ENCODE measurements around the gene DDIT4.
"Not testable (repeated sequence)": the region's sequence is repeated elsewhere in the genome, so short reads cannot be mapped to it uniquely, and the experiment has no call there.

Gene DDIT4

GRCh38 chr10:72295330-72295910, 21.7 kb downstream of the DDIT4 start:
- DNase-seq (ENCODE audit: low spot score), result no peak

DNA sequence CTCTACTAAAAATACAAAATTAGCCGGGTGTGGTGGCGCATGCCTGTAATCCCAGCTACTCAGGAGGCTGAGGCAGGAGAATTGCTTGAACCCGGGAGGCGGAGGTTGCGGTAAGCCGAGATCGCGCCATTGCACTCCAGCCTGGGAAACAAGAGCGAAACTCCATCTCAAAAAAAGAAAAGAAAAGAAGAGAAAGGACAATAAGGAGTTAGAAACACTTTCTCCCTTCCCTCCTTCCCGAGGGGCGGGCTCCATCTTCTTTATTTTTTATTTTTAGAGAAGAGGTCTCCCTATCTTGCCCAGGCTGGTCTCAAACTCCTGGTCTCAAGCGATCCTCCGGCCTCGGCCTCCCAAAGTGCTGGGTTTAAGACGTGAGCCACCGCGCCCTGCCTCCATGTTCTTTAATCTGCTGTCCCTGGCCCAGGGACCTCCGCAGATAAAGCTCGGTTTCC, 23.1 kb downstream of the DDIT4 start:
- not testable (repeated sequence) for DNase-seq (ENCODE audit: low spot score)

- no peak for DNase-seq (ENCODE audit: low spot score)
These were observed 23.6 kb downstream of the DDIT4 start for GRCh38 chr10:72297281-72297804.

GRCh38 chr10:72297805-72298591, 24.3 kb downstream of the DDIT4 start:
- peak; percentile 94 for DNase-seq (ENCODE audit: low spot score)

- no peak for DNase-seq (ENCODE audit: low spot score)
These were observed 25.1 kb downstream of the DDIT4 start for GRCh38 chr10:72298592-72299519.

GRCh38 chr10:72303424-72304128, 29.9 kb downstream of the DDIT4 start:
- no peak for DNase-seq (ENCODE audit: low spot score)

DNA sequence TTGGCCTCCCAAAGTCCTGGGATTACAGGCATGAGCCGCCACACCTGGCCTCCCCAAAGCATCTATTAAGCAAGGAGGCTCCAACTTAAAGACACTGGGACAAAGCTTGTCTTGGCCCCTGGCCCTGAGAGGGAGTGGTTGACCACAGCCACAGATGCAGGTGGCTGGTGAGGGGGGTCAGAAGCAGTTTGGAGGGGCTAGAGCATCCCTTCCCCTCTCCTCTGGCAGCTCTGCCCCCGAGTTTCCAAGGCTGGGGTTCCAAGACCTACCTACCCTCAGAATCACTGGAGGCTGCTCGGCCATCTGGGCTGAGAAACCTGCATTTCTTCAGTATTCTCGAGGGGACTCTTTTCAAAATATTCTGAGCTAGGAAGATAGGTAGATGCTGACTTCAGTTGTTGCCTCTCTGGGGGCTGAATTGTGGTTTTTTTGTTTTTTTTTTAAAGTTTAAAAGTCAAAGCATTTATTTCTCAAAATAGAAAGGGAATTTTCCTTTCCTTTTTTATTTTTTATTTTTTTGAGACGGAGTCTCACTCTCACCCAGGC, 32.6 kb downstream of the DDIT4 start:
- no peak for DNase-seq (ENCODE audit: low spot score)

- DNase-seq (ENCODE audit: low spot score), result not testable (repeated sequence)
These were observed 34.0 kb downstream of the DDIT4 start for GRCh38 chr10:72307711-72308110.

GRCh38 chr10:72308320-72308987, 34.7 kb downstream of the DDIT4 start:
- no peak for DNase-seq (ENCODE audit: low spot score)

GRCh38 chr10:72309290-72310240, 35.8 kb downstream of the DDIT4 start:
- no peak for DNase-seq (ENCODE audit: low spot score)

DNA sequence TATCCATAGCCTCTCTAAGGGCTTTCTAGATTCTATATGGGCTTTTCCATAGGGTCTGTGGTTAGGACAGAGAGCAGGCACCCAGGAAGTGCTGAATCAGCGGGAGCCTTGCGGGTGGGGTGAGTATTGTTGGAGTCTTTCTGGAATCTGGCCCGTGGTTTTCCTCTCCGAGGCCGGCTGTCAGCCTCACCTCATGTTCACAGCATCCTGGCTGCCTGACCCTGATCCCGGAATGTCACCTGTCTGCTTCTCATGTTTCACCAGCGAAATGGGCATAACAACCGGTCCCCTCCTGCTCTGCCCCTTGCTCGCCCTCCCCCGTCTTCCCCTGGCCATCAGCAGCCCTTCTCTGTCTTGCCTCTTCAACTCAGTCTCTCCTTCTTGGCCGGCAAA, 36.5 kb downstream of the DDIT4 start:
- DNase-seq (ENCODE audit: low spot score), result peak; percentile 57

DNA sequence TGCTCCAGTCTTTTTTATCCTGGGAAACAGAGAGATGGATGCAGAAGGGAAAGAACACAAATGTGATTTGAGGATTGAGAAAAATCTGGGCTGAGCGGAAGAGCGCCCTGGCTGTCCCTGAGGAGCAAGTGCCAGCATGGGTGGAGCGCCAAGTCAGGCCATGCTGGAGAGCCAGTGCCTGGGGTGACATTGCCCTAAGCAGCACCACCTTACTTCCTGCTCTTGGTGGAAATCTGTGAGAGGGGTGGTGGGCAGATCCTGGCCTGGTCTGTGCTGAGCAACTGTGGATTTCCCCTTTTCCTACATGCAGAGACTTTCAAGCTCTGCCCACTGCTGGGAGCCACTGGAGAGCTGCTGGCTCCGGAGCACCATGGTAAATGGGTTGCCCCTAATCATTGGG, 36.9 kb downstream of the DDIT4 start:
- DNase-seq (ENCODE audit: low spot score), result no peak

DNA sequence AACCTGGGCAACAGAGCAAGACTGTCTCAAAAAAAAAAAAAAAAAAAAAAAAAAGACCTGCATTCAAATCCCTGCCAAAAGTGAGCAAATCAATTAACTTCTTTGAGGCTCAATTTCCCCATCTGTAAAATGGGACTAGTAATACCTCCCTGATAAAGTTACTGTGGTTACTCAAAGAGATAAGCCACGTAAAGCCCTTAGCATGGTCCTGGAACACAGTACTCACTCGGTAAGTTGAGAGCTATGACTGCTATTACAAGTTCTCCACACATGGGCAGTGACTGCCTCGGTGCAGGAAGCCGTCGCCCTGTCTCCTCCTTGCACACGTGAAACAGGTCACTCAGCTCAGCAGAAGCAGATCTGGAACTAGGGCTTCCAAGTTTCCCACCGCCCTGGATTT, 37.9 kb downstream of the DDIT4 start:
- no peak for DNase-seq (ENCODE audit: low spot score)

DNA sequence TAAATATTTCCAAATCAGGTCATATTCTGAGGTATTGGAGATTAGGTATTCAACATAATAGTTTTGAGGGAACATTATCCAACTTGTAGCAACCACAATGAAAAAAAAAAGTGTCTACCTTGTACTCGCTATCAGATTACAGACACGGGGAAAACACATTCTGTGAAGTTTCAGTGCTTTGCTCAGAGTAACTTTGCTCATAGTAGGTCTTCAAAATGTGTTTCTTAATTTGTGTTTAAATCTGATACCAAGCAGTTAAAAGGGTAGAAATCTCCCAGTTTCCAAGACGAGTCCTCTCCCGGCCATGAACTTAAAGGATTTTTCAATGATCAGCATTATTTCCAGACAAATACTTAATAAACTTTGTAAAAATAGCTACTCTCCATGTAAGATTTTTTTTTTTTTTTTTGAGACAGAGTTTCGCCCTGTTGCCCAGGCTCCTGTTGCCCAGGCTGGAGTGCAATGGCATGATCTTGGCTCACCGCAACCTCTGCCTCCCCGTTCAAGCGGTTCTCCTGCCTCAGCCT, 39.2 kb downstream of the DDIT4 start:
- no peak for DNase-seq (ENCODE audit: low spot score)

GRCh38 chr10:72314263-72314662, 40.5 kb downstream of the DDIT4 start:
- no peak for DNase-seq (ENCODE audit: low spot score)

DNA sequence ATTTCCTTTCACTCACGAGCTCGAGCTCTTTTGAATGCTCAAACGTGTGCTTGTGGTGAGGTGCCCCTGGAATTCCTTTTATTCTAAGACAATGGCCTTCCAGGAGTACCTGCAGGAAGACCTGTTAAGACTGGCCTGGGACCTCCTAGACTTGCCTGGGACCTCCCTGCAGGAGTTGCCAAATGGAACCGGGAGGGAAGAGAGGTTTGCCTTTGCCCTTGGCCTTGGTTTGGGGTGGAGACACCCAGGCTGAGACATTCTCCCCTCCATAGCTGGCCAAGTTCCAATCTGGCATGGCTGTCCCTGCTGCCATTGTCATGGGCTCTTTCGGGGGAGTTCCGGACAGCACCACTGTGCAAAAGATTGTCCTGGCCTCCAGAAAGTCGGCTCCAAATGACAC, 41.3 kb downstream of the DDIT4 start:
- DNase-seq (ENCODE audit: low spot score), result no peak

GRCh38 chr10:72315611-72316385, 42.1 kb downstream of the DDIT4 start:
- no peak for DNase-seq (ENCODE audit: low spot score)

DNA sequence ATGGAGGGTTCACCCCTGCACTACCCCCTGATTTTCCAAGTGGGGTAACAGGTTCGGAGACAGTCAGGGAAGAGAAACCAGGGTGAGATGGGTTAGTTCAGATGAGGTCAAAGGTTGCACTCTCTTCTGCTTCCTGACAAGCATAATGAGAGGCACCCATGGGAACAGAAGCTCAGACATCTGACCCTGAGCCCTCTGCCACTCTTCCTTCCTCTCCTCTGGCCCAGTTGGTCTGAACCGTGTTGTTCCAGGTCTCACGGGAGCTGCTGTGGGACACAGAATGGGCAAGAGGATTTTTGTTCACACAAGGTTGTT, 42.6 kb downstream of the DDIT4 start:
- no peak for DNase-seq (ENCODE audit: low spot score)
